GM23338 (cell line): ENCODE results near the gene TXLNG.

Source experiments
- CTCF ChIP-seq, 2 experiments: fragments of 200-600 bp in 1 of 2; sonication (generic) in 1 of 2; conservative IDR thresholded peaks; 2 replicates each; pipeline versions ENCODE4 v1.5.1 to v1.6.1; 2016 to 2017; ENCODE audit warnings: antibody characterized with exemption in 2 of 2, low read depth in 2 of 2, mild to moderate bottlenecking in 2 of 2, moderate library complexity in 1 of 2
- JUNB ChIP-seq: IDR thresholded peaks from one replicate; pipeline ENCODE4 v1.6.1; 2016; ENCODE audit warnings: antibody characterized with exemption; ENCODE audit not compliant: unreplicated experiment
- POLR2AphosphoS5 ChIP-seq: IDR thresholded peaks from 2 replicates; pipeline ENCODE4 v1.6.1; 2016; ENCODE audit warnings: antibody characterized with exemption, low read depth
- REST ChIP-seq: IDR thresholded peaks from one replicate; pipeline ENCODE4 v1.6.1; 2018; ENCODE audit warnings: antibody characterized with exemption; ENCODE audit not compliant: unreplicated experiment

GRCh38 chrX:16825264-16826035, 39.2 kb downstream of the TXLNG start:
- TF ChIP-seq CTCF (conservative IDR thresholded peaks at IDR 0.05; ENCODE audit: low read depth in 2 of 2) (no peak), JUNB (no peak), REST (no peak), POLR2AphosphoS5 (no peak)
